CD4-positive, alpha-beta T cell treated with Interferon gamma for 1 hour (primary cell): Measurements from ENCODE around the gene CACNA1C.

ENCODE experiments used
- DNase-seq: peaks from one replicate; pipeline ENCODE4 v3.0.0-alpha.2; 2020

Gene CACNA1C

DNA sequence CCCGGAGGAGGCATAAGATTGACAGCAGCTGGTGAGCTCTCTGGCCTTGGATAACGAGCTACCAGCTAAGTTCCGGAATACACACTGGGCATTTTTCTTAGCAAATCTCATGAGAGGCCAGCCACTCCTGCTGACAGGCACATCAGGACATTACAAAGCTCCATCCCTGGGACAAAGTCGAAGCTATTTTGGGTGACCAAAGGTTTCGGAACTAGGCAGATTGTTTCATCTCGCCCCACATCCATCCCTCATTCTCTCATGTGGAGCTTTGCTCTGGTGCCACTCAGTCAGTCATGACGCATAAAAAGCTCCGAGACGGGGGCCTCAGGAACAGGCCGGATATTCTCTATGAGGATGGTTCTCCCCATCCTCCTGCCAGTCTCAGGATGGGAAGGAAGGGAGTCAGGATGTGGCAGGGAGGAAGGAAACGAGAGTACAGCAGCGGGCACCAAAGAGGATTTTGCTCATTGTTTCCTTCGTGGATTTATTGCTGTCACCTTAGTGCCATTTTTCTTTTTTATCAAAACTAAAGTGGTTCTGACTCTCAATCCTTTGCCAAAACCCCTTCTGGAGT lies 488.9 kb downstream of the CACNA1C start:
- no peak for DNase-seq

DNA sequence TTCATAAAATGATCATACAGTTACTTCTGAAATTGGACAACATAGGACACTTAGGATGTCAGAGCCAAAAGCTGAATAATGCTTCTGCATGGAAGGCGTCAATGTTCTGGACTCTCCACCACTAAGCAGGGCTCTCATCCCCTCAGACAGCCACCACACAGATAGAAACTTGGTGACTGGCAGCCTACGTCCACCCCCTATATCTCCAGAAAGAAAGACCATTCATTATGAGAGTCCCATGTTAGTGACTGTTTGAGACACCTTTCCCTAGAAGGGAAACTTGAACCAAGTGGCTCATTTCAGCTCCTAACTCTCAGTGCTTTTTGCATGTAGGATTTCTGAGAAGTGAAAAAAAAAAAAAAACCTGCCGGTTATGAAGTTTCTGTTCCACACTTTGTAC lies 491.0 kb downstream of the CACNA1C start:
- no peak for DNase-seq

DNA sequence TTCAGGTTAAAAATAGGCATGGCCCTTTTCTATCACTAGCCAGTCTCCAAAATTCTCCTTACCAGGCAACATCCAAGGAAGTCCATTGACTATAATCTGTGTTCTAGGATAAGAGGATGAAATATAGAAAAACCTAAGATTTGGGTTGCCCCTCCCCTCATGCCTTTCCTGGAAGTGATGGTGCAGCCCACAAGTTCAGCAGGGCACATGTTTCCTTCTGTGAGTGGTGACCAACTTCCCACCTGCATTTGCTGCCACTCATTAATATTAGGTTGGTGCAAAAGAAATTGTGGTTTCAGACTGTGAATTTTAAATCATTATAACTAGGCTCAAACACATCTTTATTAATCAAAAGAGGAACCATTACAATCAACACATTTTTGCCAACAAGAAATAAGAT lies 491.4 kb downstream of the CACNA1C start:
- DNase-seq: no peak

DNA sequence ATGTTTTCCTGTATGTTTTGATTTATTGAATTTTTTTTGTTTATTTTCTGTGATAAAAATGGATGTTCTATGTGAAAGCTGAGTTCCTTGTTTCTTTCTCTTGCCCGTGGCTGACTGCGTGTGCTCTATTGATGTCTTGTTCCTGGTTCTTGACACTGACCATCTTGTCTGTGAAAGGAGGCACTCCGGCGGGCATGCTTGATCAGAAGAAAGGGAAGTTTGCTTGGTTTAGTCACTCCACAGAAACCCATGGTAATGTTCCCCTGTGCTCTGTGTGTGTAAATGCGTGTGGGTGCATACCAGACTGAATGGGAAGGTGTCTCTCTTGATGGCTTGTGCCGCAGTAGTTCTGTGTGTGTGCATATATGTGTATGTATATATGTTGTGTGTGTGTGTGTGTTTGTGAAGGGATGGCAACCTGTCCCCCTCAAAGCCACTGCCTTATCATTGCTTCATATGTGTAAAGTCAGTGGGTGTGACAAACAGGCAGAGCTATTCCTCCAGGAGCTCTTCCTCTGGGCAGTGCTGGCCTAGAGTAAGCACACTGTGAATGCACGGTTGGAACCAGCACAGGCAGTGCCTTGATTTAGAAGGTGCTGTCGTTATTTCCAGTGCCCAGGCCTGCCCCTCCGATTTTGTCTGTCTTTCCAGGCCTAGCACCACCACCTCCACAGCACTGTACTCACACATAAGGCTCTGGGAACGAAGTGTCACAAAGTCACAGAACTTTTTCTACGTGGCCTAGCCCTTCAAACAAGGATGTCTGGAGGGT lies 494.7 kb downstream of the CACNA1C start:
- DNase-seq: peak; percentile 24

DNA sequence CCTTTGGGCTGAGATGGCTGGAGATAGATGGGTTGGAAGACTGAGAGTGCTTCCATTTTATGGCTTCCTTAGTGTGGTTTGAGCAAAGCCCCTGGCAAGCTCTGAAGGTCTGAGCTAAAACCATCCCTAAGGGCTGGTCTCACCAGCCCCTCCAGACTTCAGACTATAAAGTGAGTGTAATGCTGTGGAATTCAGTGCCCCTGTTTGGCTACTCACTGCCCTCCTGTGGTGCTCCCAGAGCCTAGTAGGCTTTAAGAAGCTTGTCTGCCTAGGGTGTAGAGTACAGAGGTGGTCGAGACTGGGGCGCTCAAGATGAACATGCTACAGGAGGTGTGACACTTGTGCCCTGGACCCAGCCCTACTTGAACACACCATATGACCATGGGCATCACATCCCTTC lies 495.3 kb downstream of the CACNA1C start:
- no peak for DNase-seq

DNA sequence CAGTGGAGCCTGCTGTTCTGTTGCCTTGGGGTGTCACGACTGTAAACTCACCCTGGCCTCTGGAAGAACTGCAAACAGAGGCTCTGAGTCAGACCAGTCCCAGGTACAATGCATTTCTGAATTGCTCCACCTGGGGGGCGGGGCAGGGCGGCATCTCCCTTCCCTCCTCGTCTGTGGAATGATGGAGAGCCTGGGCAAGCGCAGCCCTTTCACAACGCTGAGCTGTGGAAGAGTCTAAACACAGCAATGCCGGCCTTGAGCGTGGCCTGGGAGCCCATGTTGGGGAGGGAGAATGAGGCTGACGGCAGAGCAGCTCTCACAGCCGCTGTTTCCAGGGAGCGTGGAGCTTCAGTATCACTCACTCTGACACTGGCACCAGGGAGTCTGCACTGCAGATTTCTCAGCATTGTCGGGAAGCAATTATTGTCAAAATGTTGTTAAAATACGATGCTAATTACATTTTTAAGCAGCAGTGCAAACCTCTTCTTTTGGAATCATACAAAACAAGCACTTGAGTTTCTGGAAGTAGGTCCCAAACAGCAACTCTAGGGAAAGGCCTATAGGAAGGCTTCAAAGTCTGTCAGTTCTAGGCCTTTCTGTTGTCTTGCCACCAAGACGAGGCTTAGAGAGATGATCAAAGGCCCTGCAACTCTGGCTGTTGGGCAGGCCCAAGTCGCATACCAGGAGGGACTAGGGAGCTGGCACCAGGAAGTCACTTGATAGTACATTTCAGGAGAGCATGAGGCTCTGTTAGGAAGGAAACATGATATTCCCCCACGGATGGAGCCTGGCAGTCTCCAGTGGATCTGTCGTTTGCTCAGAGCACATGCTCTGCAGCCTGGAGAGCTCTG lies 498.0 kb downstream of the CACNA1C start:
- DNase-seq: no peak

DNA sequence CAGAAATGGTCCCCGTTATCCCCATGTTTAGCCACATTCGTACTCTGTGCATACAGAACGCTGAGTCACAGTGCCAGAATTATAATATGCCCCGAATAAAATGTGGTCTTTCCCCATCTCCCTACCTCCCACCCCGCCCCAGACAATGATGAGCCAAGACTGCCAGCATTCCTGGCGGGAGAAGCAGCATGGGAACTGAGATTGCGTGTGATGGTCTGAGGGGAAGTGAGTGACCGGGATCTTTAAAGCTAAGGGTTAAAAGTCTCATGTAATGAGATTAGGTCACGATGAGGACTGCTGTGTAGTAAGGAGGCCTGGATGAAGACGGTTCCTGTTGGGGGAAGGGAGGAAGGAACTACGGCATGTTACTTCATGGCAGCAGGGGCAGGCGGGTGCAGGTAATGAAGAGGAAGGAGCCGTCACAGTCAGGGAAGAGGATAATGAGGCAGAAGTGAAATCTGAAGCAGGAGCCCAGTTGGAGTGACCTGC lies 498.7 kb downstream of the CACNA1C start:
- DNase-seq: peak; percentile 33

DNA sequence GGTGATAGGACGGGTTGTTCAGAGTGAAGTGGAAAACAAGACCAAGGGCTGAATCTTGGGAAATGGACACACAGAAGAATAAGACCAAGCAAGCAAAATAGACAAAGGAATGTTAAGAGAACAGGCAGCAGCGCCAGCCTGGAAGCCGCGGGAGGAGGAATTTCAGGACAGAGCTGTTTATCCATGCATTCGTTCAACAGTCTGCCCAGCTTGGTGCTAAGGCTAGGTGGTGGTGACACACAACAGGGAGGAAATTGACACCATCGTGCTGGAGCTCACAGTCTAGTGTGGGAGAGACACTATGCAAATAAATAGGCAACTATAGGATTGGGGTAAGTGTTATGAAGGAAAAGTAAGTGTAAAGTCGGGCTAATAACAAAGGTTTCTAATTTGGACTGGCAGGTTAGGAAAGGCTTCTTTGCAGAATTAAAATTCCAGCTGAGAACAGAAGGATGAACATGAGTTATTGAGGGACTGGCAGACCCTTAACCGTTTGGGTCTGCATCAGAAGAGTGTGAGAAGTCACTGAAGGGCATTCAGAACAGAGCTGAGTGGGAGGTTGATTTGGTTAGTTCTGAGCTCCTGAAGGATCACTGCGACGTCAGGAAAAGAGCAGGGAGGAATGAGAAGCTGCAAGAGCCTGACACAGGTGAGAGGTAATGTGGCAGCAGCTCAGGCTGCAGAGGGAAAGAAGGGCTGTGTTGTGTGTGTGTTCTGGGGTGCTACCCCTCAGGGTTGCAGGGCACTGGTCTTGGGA lies 499.4 kb downstream of the CACNA1C start:
- no peak for DNase-seq

DNA sequence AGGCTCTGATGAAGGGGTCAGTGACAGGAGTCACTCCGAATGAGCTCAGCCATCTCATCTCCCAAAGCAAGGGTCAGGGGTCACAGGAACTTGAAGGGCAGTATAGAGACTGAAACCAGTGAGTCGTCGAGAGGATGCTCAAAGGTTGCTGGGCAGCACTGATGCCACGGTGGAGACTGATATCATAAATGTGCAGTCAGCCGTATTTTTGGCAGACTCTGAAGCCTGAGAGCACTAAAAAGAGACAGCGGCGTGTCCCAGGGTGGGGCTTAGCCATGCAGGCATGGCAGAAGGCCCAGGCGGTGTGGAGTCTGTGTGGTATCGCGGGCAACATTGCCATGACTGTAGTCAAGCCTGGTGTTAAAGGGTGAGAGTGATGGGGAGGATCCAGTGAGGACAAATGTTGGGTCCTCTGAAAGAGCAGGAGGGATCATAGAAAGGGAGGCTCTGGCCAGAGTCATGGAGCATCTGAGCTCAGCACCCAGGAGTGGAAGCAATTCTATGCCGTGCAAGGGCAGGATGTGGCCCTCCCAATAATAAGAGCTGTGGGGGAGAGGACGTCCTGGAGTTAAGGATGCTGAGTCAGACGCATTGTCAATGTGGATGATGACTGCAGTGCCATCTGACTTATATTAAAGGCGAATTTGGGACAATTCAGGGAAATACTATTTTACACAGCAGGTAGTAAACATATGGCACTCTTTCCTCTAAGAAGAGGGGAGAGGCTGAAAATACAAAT lies 500.8 kb downstream of the CACNA1C start:
- no peak for DNase-seq

DNA sequence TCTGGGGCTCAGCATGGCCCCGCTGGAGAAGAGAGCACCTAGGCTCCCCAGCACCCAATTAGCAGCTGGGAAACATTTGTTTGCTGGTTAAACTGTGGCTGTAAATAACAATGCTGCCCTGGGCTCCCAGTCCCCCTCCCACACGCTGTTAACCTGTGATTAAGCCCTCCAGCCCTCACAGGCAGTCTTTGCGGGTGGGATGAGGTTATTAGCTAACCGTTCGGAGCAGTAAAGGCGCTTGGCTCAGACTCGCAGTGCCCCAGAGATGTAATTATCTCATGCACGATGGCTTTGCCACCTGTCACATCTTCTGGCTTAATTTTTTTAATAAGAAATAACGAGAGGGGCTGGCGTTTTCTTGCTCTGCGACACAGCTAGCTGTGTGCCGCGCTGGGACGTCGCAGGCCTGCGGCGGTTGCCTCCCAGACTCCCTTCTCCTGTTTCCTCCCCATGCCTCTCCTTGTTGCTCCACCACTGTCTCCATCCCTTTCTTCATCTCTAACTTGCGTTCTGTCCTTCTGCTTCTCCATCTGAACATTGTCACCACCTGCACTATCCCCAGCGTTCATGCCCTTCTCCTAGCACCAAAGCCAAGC lies 502.8 kb downstream of the CACNA1C start:
- DNase-seq: no peak

DNA sequence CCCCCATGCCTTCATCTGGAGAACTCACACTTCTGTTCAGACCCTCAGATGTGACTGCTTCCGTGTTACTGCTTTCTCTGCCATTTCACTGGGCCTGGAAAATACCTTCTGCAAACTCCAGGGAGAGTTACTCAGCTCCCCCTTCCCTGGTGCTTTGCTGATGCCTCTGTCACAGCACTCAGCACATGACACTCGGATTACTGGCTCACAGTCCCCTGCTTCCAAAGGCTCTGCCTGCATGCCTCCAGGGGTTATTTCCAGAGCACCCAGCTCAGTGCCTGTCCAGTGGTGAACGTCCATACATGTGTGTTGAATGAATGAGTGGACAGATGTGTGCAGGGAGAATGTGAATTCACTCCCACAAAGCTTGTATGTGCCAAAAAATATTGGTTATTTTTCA lies 504.8 kb downstream of the CACNA1C start:
- DNase-seq: no peak

DNA sequence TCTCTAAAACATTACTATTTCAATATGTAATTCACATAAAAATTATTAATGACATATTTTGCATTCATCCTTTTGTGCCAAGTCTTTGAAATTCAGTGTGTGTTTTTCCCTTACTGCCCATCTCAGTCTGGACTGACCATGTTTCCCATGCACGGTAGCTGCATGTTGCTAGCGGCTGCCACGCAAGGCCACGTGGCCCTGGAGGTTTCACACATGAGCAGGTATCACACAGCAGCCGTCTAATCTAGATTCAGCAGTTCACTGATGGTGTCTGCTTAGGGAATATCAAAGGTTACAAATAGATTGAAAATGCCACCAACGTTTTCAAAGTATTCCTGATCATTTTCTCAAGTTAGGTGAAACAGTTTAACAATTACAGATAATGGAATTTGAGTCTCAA lies 507.1 kb downstream of the CACNA1C start:
- no peak for DNase-seq

DNA sequence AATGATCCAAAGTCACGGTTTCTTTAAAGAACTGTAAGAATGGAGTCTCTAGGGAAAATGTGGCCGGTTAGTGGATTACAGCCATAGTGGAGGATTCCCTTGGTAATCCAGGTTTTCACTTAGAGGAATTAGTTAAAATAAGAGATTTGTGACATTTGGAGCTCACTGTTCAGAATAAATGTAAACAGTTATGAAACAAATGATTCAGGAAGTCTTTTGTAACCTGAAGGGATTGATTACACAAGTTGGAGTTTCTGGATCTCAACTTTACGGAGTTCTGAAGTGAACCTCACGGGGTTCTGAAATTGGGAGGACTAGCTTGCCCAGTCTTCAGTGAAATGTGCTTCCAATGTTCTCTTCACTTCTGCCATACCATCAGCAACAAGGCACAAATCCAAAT lies 507.6 kb downstream of the CACNA1C start:
- no peak for DNase-seq

DNA sequence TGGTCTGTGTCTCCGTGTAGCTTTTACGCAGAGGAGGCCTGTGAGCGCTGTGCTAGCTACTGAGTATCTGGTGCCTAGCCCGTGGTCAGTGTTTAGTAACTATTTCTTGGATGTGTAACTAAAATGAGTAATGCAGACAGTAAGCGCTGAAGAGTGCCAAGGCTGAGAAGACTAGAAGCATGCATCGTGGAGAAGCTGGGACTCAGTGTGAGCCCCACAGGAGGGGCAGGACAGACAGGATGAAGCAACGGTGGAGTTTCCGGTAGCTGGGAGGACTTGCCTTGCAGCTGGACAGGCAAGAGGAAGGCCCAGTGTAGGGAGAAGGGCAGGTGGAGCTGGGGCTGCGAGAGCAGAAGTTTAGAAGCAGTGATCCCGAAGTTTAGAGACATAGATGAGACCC lies 508.6 kb downstream of the CACNA1C start:
- DNase-seq: no peak

DNA sequence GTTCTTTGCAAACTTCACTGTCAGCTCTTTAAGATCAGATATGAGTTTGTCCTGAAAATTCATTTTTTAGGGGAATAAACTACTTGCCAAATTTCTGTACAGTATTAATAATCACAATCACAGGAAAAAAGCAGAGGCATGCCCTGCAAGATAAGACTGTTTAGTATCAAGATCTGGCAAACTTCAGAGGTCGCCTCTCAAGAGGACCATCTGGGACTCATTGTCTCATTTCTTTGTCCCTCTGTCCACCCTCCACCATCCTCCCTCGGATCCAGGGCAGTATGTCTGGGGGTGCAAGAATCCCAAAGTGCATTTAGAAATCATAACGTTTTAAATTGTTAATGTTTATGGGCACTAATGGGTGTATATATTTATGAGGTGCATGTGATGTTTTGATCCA lies 509.6 kb downstream of the CACNA1C start:
- DNase-seq: no peak

DNA sequence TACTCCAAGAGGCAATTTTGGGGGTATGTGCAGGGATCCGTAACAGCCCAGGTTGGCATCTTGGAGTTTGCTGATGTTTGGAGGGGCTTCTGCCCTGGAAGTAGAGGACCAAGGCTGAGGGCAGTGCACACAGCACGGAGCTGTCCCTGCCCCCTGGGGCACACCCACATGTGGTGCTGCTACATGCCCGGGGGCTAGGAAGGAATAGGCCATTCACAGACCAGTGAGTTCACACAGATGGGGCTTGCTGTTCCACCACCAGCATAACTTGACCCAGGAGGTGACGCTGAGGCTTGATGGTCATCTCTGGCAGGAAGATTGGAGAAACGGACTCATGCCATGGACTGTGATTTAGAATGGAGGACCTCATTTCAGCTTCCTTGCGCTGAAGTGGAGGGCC lies 510.9 kb downstream of the CACNA1C start:
- no peak for DNase-seq

DNA sequence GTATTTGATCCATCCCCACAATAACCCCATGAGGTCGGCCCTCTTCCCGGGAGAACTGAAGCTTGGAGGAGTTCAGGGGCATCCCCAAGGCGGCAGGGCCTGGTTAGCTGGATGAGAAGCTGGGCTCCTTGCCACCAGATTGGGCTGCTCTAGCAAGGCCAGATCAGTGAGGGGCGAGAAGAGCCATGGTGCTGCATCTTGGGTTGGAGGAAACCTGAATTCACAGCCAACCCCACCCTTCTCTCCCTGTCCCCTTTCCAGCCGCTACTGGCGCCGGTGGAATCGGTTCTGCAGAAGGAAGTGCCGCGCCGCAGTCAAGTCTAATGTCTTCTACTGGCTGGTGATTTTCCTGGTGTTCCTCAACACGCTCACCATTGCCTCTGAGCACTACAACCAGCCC lies 513.4 kb downstream of the CACNA1C start:
- no peak for DNase-seq

DNA sequence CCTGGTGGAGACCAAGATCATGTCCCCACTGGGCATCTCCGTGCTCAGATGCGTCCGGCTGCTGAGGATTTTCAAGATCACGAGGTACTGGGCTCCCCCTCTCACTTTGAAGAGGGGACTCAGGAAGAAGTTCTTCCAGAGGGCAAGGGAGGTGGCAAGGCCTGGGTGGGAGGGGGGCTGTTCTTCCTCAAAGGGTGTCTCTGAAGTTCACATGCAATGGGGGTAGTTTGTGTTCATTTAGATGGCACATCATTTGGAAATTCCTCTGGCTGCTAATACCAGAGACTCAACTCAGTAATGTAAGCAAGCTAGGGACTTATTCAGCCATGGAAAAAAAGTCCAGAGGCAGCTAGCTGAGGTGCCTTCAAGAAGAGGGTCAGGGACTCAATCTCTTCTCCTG lies 514.9 kb downstream of the CACNA1C start:
- no peak for DNase-seq

DNA sequence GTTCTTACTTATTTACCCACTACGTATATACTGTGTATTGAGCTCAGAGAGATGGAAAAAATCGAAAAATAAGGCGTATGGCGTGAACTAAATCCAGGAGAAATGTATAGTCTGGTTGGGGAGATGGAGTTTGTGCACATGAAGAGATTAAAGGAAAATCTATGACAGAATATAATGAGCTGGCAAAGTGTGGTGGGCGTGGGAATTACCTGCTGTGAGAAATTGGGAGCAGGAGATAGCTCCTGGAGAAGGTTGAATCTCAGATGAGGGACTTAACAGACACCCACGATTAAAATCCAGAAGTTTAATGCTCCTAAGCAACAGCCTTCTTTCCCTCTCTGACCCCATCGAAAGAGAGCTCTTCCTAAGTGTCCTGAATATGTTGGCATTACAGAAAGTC lies 517.8 kb downstream of the CACNA1C start:
- DNase-seq: no peak

DNA sequence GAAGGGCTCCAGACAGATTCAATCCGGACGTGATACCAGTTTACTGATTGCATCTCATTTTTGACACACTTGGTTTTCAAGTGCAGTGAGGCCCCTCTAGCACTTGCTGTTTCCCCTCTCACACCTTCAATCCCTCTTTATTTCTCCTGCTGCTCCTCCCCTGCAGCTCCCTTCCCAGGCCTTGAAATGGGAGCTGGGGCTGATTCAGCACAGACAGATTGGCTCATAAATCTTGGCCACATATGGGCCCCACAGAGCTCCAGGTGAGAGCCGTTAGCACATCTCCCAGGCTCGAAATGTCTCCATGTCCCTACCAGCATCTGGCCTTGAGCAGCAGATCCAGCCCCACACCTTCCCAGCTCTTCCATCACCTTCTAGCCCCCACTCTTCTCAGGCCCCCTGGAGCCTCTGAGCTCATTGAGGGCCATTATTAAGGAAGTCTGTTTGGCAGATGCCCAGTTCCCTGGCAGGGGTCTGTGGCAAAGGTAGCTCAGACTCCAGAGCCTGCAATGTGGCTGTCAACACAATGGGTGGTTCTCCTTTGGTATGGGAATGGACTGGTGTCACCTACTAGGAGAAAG lies 521.7 kb downstream of the CACNA1C start:
- DNase-seq: no peak

DNA sequence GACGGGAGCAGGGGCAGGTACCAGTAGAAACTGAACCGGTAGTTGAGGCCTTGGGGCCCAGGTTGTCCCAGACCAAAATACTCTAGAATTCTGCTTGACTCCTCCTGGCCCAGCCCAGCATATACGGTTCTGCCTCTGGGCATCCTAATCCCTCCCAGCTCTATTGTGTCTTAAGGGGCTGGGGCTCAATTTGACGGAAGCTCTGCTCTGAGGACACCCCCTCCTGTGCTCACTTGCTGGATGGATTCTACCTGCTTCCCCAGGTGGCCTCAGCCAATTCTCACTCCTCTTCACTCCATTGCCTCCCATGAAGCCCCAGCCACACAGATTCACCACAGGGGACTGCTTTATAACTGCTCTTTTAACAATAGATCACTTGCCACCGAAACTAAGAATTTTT lies 522.5 kb downstream of the CACNA1C start:
- DNase-seq: no peak

DNA sequence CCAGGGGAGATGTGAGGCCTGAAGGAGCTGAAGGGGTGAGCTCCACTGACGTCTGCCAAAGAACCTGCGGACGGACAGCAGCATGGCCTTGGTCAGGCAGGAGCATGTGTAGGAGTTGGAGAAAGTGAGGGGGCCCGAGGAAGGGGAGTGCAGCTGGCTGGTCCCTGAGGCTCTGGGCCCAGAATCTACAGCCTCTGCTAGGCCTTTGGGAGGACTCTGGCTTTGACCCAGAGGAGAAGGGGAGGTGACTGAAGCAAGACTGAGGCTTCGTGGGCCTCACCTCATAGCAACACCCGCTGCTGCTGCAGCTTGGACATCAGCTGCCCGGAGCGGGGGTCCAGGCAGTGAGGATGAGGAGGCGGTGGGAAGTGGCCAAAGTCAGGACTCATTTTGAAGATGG lies 525.4 kb downstream of the CACNA1C start:
- no peak for DNase-seq
